Nephron progenitor cell (in vitro differentiated cells): Measurements from ENCODE around the gene AK6.
"Not testable (repeated sequence)": the region's sequence is repeated elsewhere in the genome, so short reads cannot be mapped to it uniquely, and the experiment has no call there.

ENCODE experiments used
- DNase-seq: peaks from one replicate; pipeline ENCODE4 v3.0.0; 2021
- H3K27ac Mint-ChIP-seq: 2 replicates; pipeline ENCODE4 v1.8.0; 2021; ENCODE audit warnings: mild to moderate bottlenecking, moderate library complexity, mixed read lengths
- H3K27me3 Mint-ChIP-seq: 2 replicates; pipeline ENCODE4 v1.8.0; 2021; ENCODE audit warnings: mild to moderate bottlenecking, low read depth, mixed read lengths; ENCODE audit not compliant: poor library complexity
- H3K36me3 Mint-ChIP-seq: 2 replicates; pipeline ENCODE4 v1.8.0; 2021; ENCODE audit warnings: low read depth, mixed read lengths
- H3K4me1 Mint-ChIP-seq: 2 replicates; pipeline ENCODE4 v1.8.0; 2021; ENCODE audit warnings: mixed read lengths
- H3K4me3 Mint-ChIP-seq: 2 replicates; pipeline ENCODE4 v1.8.0; 2021; ENCODE audit warnings: mild to moderate bottlenecking, moderate library complexity, mixed read lengths
- H3K9me3 Mint-ChIP-seq: 2 replicates; pipeline ENCODE4 v1.8.0; 2021; ENCODE audit warnings: mild to moderate bottlenecking, moderate library complexity, mixed read lengths
- TF ChIP-seq, protein P1 (sequence below): fragments of 200-600 bp; sonication (generic); IDR thresholded peaks from 2 replicates; pipeline ENCODE4 v1.5.0; 2021; ENCODE audit warnings: antibody characterized with exemption

AK6 gene

DNA sequence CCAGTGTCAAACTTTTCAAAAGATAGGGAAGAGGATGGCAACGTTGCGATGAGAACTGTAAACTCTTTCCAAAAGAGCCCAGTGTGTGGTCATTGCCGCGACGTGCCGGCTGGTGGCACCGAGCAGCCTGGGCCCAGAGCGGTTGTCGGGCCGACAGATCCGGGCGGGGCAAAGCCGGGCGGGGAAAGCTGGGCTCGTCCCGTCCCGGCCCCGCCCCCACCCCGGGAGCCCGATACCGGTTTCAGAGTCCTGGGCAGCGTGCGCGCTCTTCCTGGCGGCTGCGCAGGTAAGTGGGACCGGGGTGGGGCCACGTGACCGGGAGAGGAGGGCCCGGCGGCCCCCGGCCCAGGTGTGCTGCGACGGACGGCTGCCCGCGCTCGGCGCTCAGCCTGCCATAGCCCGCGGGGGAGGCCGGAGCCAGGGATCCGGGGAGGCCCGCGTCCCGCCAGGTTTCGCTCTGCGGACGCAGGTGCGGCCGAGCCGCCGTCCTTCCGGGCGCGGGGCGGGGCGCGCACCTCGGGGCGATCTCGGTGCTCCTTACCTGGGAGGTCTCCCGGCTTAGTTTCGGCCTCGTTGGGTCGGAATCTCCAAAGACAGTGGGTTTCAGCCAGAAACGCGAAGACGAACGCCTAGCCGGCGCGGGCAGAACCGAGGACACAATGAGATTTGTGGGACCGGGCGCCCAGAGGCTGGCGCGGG, 45.7 kb upstream of the AK6 start, which contains the start of gene MARVELD2:
Gene MARVELD2 (plus strand): TSS at position 232 of the 699 bp plus-strand sequence. CDS start 4,270 bp downstream, outside the sequence.
- Mint-ChIP-seq H3K27ac (no peak within 1 kb of the TSS), H3K9me3 (no peaks in the 10 kb centered on the region), H3K4me1 (peaks cover 14% of the 10 kb centered on the region), H3K27me3 (peaks cover 54% of the 10 kb centered on the region), H3K36me3 (peaks cover 58% of the 10 kb centered on the region), H3K4me3 (peak within 1 kb of the TSS; percentile 87)
- TF ChIP-seq, protein P1, sequence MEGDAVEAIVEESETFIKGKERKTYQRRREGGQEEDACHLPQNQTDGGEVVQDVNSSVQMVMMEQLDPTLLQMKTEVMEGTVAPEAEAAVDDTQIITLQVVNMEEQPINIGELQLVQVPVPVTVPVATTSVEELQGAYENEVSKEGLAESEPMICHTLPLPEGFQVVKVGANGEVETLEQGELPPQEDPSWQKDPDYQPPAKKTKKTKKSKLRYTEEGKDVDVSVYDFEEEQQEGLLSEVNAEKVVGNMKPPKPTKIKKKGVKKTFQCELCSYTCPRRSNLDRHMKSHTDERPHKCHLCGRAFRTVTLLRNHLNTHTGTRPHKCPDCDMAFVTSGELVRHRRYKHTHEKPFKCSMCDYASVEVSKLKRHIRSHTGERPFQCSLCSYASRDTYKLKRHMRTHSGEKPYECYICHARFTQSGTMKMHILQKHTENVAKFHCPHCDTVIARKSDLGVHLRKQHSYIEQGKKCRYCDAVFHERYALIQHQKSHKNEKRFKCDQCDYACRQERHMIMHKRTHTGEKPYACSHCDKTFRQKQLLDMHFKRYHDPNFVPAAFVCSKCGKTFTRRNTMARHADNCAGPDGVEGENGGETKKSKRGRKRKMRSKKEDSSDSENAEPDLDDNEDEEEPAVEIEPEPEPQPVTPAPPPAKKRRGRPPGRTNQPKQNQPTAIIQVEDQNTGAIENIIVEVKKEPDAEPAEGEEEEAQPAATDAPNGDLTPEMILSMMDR: no peak
- DNase-seq: peak; percentile 80

DNA sequence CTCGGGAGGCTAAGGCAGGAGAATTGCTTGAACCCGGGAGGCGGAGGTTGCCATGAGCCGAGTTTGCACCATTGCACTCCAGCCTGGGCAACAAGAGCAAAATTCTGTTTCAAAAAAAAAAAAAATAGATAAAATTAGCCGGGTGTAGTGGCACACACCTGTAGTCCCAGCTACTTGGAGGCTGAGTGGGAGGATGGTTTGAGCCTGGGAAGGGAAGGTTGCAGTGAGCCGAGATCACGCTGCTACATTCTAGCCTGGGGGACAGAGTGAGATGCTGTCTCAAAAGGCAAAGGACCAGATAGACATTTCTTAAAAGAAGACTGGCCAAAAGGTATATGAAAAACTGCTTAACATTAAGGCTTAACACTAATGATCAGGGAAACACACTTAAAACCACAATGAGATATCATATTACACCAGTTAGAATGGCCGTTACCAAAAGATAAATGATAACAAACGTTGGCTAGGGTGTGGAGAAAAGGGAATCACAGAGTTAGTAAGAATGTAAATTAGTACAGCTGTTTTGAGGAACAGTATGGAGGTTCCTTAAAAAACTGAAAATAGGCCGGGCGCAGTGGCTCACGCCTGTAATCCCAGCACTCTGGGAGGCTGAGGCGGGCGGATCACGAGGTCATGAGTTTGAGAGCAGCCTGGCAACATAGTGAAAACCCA, 35.5 kb upstream of the AK6 start:
- TF ChIP-seq, protein P1: no peak
- H3K27me3 Mint-ChIP-seq: peaks cover 4% of the 10 kb centered on the region
- no peak overlapping the region for H3K27ac Mint-ChIP-seq
- H3K4me3 Mint-ChIP-seq: no peak overlapping the region
- H3K9me3 Mint-ChIP-seq: no peaks in the 10 kb centered on the region
- H3K4me1 Mint-ChIP-seq: no peaks in the 10 kb centered on the region
- peaks cover 65% of the 10 kb centered on the region for H3K36me3 Mint-ChIP-seq
- DNase-seq: no peak

GRCh38 chr5:69378376-69378775, 9.1 kb upstream of the AK6 start:
- Mint-ChIP-seq H3K4me3 (no peak overlapping the region), H3K9me3 (no peaks in the 10 kb centered on the region), H3K4me1 (no peaks in the 10 kb centered on the region), H3K27me3 (no peaks in the 10 kb centered on the region), H3K36me3 (peaks cover 36% of the 10 kb centered on the region), H3K27ac (no peak overlapping the region)
- TF ChIP-seq, protein P1: no peak
- no peak for DNase-seq

- no peak for DNase-seq
- Mint-ChIP-seq H3K4me3 (no peak overlapping the region), H3K27ac (no peak overlapping the region), H3K36me3 (peaks cover 18% of the 10 kb centered on the region), H3K9me3 (no peaks in the 10 kb centered on the region), H3K27me3 (no peaks in the 10 kb centered on the region), H3K4me1 (peaks cover 14% of the 10 kb centered on the region)
- TF ChIP-seq, protein P1: no peak
Observed at GRCh38 chr5:69374911-69375446, 5.7 kb upstream of the AK6 start.

GRCh38 chr5:69372394-69372793, 3.1 kb upstream of the AK6 start:
- Mint-ChIP-seq H3K27me3 (no peaks in the 10 kb centered on the region), H3K27ac (peak overlapping the region; percentile 15), H3K4me1 (peaks cover 27% of the 10 kb centered on the region), H3K9me3 (no peaks in the 10 kb centered on the region), H3K36me3 (peaks cover 15% of the 10 kb centered on the region), H3K4me3 (peak overlapping the region; percentile 42)
- no peak for DNase-seq
- TF ChIP-seq, protein P1: no peak

- peaks cover 15% of the 10 kb centered on the region for H3K36me3 Mint-ChIP-seq
- not testable (repeated sequence) for H3K27me3 Mint-ChIP-seq, H3K9me3 Mint-ChIP-seq
- peaks cover 27% of the 10 kb centered on the region for H3K4me1 Mint-ChIP-seq
- H3K4me3 Mint-ChIP-seq: peak overlapping the region; percentile 94
- H3K27ac Mint-ChIP-seq: peak overlapping the region; percentile 100
- peak; percentile 17 for DNase-seq
Observed at GRCh38 chr5:69370335-69370734, 1.0 kb upstream of the AK6 start.
